H54 (cell line): Measurements from ENCODE around the gene M1AP.

Source experiments
- DNase-seq: peaks from one replicate; pipeline ENCODE4 v3.0.0; 2011; ENCODE audit warnings: low spot score, mixed read lengths; ENCODE audit not compliant: insufficient read length
- FAIRE-seq: peaks from 3 replicates; lab custom pipeline; 2011; peaks lifted over from hg19 to GRCh38; lab: Jason Lieb, UNC
- POLR2A ChIP-seq: IDR thresholded peaks from 2 replicates; pipeline ENCODE4 v1.6.1; 2011; ENCODE audit warnings: low read depth, mild to moderate bottlenecking, low read length

The M1AP gene

DNA sequence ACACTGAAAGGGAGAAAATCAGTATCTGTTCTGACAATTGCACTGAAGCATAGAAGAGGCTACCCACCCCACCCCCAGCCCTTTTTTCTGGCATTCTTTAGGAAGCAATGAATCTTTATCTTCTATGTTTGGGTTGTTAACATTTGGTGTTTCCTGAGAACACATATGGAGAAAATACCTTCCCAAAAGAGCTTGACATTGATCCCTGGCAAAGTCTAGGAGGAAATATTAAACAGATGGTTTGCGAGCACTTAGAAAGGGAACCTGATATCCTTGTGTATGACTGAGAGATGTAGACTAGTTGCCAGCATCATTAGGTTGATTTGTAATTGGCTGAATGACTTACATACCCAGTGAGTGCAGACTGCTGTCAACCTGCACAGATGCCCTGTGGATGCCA lies 50.7 kb downstream of the M1AP start:
- no peak for DNase-seq

DNA sequence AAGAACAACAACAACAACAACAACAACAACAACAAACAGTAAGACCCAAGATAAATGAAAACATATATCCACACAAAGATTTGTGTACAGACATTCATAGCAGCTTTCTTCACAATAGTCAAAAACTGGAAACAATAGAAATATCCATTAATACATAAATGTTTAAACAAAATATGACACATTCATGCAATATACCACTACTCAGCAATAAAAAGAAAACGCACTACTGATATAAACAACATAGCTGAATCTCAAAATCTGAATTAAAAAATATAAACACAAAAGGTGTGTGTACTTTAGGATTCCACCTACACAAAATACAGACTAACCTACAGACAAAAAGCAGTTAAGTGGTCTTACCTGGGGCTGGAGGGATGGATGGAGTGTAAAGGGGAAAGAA lies 51.5 kb downstream of the M1AP start:
- no peak for TF ChIP-seq POLR2A
- no peak for FAIRE-seq
- DNase-seq: no peak

More for the DNA sequence above, 50.7 kb downstream of the M1AP start:
- no peak for TF ChIP-seq POLR2A
- peak; percentile 67 for FAIRE-seq

DNA sequence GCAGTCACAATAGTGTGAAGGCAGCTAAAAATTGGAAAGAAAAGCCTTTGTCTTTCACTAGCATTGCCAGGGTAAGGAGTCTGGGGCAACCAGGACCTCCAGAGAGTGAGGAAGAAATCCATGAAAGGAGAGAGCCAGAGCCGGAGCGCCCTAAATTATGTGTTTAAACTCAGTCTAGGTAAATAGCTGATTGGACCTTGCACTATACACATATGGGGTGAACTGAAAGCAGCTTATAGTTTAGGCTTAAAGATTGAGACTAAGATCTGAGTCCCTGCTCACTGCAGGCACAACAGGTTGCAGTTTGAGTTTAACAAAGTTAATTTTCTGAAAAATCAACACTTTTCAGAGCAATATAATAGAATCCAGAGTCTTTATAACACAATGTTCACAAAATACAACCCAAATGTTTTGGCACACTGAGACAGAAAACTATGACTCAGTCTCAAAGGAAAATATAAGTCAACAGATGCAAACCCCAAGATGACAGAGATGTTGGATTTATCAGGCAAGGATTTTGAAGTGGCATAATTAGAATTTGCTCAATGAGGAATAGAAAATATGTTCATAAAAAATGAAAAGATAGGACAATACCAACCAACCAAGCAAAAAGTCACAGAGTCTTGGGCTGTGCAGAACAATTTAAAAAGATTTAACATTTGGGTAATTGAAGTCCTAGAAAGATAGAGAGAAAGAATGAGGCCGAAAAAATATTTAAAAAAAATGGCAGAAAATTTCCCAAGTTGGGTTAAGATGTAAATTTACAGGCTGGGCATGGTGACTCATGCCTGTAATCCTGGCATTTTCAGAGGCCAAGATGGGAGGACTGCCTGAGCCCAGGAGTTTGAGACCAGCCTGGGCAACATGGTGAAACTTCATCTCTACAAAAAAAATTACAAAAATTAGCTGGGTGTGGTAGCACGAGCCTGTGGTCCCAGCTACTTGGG lies 54.0 kb downstream of the M1AP start:
- no peak for TF ChIP-seq POLR2A
- DNase-seq (no peak), FAIRE-seq (peak; percentile 61)

DNA sequence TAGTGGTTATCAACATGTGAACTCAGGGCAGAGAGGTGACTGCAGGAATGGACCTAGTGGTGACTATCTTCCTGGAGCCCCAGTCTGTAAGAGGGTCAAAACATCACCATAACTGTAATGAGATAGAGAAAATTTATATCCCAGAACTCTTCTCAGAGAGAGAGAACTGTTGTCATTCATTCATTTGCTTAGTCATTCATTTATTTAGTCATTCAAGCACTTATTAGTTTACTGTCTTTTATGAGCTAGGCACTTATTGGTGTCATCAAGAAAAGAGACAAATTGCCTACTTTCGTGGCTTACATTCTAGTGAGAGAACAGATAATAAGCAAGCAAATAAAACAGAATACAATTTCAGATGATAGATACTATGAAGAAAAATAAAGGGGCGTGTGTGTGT lies 59.5 kb downstream of the M1AP start:
- FAIRE-seq: no peak

DNA sequence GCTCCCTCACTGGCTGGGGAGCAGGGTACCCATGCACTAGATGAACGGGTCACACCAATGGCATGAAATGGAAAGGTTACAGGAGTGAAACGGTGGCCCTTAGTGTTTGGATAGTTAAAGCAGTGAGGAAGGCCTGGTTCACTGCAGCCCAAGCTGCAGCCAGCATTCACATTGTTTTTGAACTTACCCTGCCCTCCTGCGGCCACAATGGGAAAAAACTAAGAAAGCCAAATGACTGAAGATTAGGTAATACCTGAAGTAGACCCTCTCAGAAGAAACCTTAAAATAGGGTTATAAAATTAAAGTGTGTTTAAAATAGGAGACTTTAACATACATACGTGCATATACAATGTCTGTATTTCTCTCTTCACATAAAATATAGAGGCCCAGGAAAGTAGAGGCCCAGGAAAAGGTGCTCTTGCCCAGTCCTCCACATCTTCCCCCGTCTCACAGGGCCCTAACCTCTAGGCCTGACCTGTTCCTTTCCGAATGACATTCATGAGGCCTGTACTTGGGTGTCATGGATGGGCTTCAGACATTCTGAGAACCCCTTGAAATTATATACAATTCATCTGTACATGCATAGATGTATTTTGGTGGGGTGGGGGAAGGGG lies 60.4 kb downstream of the M1AP start:
- TF ChIP-seq POLR2A: no peak
- FAIRE-seq: peak; percentile 87
- no peak for DNase-seq

More for the DNA sequence above, 59.5 kb downstream of the M1AP start:
- TF ChIP-seq POLR2A: no peak
- DNase-seq: no peak

DNA sequence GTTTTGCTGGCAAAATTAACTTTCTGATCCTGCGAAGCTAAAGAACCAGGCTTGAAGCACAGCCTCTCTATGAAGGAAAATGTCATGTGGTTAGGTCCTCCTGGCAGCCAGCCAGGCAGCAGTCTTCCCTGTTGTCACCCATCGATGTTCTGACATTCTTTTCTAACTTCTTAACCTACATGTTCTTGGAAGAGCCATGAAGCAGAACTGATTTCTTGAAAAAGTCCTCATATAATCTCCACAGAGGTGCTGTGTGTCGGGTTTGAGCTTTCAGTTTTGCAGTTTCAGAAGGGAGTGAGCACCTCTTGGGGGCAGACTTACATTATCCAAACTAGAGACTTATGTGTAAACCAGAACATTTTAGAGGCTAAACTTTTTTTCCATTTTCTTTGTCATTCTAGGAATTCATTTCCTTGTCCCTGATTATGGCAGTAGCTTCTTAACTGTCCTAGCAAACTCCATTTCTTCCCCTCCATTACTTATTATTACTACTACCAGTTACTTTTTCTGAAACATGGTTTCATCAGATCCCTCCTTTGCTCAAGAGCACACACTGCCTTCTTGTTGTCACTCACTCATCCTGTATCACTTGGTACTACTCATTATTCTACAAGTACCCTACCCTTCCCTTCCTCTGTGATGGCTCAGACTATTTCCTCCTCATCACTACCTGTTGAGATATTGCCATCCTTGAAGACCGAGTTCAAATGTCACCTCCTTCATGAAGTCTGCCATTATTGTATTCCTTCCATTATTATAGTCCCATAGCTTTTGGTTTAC lies 62.5 kb downstream of the M1AP start:
- TF ChIP-seq POLR2A: no peak
- FAIRE-seq (no peak), DNase-seq (no peak)

DNA sequence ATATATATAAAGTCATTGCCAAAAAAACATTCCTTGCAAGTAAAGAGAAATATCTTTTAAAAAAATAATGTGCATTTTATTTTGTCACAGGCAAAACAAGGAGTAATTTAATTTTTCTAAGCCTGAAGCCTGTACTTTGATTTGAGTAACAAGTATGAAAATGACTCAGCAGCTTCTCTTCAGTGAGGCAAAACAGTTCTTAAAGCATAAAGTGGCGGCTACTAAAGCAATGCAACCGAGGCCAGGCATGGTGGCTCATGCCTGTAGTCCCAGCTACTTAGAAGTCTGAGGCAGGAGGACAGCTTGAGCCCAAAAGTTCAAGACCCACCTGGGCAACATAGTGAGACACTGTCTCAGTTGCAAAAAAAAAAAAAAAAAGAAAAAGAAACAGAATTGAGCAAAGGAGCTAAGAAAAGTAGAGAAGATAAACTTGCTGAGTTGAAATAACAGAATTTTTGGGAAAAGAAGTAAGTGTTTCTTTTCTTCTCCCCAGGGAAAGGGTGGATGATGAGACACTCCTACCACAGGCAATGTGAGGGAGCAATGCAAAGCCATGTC lies 64.0 kb downstream of the M1AP start:
- FAIRE-seq: no peak
- no peak for TF ChIP-seq POLR2A

DNA sequence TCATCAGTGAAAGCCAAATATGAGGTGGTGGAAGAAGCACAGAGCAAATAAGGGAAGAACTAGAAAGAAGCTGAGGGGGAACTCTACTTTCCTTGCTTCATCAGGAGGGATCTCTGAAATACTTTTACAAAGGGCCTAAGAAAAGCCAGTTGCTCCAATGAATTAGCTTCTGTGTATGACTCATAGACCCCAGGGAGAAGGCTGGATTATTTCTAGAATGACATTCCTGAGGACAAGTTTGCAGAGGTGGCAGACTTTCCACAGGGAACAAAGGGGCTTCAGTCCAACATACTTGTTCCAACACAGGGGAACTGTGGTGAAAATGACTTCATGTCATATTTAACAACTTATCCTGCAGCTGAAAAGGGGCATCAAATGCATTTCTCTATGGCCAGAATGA lies 64.6 kb downstream of the M1AP start:
- FAIRE-seq: peak; percentile 84
- TF ChIP-seq POLR2A: no peak
- DNase-seq: no peak

More for the DNA sequence above, 64.0 kb downstream of the M1AP start:
- no peak for DNase-seq

DNA sequence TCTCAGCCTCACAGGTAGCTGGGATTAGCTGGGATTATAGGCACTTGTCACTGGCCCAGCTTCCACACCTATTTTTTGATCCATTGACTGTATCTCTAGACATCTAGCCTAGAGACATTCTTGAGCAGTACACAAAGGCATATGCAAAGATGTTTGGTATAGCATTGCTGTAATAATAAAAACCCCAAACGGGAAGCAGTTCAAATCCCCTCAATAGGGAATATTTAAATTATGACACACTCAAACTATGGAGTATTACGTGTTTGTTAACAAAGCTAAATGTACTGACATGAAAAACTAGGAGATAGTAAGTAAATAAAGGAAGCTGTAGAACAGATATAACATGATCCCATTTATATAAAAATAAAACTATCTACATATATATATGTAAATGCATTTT lies 65.9 kb downstream of the M1AP start:
- DNase-seq (no peak), FAIRE-seq (no peak)
- no peak for TF ChIP-seq POLR2A

DNA sequence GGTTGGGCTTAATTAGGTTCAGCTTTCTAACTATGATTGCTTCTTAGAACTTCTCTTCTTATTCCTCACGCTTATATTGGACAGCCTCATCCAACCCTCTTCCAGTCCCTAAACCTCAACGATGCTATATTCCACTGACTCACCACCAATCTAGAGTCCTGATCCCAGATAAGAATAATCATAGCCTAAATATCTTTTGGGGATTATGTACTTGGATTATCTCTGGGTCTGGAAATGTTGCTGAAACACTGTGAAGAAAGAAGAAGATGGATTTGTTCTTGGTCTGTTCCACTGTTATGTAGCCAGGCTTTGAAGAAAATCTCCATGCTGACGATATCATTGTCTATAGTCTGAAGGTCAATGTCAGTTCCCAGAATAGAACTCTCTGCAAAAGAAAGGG lies 66.7 kb downstream of the M1AP start:
- FAIRE-seq: no peak

DNA sequence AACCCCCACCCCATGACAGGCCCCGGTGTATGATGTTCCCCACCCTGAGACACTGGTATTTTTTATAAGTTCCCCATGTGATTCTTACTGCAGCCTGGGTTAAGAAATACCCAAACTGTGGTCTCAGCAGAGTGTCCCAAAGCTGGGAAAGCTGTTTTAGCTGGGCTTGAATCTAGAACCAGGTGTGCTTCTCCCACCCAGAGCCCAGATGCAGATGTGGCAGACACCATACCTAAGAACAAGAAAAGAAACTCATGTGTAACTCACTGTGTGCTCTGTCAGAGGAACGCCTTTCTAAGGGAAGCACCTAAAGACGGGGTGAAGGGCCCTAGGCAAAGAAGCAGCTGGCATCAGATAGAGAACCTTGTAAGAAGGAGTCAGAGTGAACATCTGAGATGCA lies 69.7 kb downstream of the M1AP start:
- FAIRE-seq: no peak
- DNase-seq: no peak
- no peak for TF ChIP-seq POLR2A

More for the DNA sequence above, 66.7 kb downstream of the M1AP start:
- no peak for TF ChIP-seq POLR2A
- DNase-seq: no peak

DNA sequence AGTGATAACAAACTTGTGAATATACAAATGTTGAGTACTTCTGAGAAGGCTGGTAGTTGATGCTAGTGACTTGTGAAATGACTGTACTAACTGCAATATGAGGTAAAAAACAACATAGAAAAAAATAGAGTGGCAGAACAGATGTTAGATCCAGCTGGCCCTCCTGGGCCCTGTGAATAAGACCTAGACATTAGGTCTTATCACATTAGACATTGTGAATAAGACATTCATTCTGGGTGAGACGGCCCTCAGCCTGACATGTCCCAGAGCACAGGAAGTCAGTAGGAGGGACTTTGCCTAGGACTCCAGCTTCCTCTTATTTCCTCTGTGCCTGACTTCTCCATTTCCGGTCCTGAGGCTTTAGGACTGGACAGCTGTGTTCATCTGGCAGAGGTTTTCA lies 70.7 kb downstream of the M1AP start:
- DNase-seq (no peak), FAIRE-seq (no peak)
- no peak for TF ChIP-seq POLR2A

DNA sequence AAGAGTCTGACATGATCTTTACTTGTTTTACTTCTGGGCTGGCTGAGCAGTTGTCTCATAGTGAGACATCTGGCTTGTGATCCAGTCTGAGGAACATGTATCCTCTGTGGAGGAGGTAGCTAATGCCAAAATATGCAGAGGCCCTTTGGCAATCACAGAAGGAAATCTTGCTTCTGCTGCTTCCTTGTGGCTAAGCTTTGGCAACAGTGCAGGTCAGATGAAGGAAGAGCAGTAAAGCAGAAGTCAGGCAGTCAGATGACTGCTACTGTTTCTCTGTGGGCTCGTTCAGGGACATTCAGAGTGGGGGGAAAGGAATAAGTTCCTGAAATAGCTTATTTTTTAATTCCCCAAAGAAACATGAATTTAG lies 71.3 kb downstream of the M1AP start:
- FAIRE-seq: no peak
- DNase-seq: no peak
- no peak for TF ChIP-seq POLR2A

DNA sequence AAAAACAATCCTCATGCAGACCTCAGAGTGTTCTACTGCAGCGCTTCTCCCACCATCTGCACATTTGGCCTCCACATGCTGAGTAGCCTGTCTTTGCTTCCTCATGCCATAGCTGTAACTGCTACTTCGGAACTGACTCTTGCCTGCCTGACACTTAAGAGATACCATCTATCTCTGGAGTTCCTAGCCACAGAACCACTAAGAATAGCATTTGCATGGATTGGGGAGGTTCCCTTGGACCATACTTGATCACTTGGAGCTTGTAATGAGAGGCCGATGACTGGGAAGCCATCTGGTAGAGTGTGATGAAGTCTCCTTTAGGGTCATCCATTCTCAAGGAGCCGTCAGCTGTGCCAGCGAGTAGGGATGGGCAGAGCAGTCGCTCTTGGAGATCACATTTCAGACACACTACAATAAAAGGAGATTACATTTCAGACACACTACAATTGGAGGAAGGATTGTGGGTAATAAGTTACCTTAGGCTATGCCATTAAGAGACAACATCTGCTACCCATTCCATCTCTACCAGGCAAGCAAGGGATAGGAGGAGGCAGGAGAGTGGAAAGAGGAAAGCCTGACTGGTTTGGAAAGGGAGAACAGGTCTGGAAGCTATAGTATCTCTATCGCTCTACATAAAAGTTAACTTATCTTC lies 71.8 kb downstream of the M1AP start:
- FAIRE-seq (no peak), DNase-seq (no peak)
- TF ChIP-seq POLR2A: no peak
